HEK293 (cell line): ENCODE data around the gene DNAAF5.

ENCODE experiments used
- TF ChIP-seq, protein P1 (sequence below): fragments of 450-650 bp; formaldehyde crosslinking; IDR thresholded peaks from 2 replicates; pipeline ENCODE4 v1.5.1; 2016; ENCODE audit warnings: missing biosample characterization, missing genetic modification characterization
- TF ChIP-seq, protein P2 (sequence below): fragments of 450-650 bp; formaldehyde crosslinking; IDR thresholded peaks from 2 replicates; pipeline ENCODE4 v1.5.1; 2016; ENCODE audit warnings: missing biosample characterization, missing genetic modification characterization

GRCh38 chr7:744854-745430 is 18.4 kb downstream of the DNAAF5 start:
- TF ChIP-seq, protein P1, sequence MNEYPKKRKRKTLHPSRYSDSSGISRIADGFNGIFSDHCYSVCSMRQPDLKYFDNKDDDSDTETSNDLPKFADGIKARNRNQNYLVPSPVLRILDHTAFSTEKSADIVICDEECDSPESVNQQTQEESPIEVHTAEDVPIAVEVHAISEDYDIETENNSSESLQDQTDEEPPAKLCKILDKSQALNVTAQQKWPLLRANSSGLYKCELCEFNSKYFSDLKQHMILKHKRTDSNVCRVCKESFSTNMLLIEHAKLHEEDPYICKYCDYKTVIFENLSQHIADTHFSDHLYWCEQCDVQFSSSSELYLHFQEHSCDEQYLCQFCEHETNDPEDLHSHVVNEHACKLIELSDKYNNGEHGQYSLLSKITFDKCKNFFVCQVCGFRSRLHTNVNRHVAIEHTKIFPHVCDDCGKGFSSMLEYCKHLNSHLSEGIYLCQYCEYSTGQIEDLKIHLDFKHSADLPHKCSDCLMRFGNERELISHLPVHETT = no peak
- TF ChIP-seq, protein P2, sequence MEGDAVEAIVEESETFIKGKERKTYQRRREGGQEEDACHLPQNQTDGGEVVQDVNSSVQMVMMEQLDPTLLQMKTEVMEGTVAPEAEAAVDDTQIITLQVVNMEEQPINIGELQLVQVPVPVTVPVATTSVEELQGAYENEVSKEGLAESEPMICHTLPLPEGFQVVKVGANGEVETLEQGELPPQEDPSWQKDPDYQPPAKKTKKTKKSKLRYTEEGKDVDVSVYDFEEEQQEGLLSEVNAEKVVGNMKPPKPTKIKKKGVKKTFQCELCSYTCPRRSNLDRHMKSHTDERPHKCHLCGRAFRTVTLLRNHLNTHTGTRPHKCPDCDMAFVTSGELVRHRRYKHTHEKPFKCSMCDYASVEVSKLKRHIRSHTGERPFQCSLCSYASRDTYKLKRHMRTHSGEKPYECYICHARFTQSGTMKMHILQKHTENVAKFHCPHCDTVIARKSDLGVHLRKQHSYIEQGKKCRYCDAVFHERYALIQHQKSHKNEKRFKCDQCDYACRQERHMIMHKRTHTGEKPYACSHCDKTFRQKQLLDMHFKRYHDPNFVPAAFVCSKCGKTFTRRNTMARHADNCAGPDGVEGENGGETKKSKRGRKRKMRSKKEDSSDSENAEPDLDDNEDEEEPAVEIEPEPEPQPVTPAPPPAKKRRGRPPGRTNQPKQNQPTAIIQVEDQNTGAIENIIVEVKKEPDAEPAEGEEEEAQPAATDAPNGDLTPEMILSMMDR (tag by site-specific recombination) = no peak
